UCSD-AML1 (cell line): ENCODE data around the gene CCDC83.
"Not testable (repeated sequence)": the region's sequence is repeated elsewhere in the genome, so short reads cannot be mapped to it uniquely, and the experiment has no call there.

Experiments used
- DNase-seq: peaks from one replicate; lab custom pipeline; 2025; ENCODE audit not compliant: unreplicated experiment; lab: John Stamatoyannopoulos, UW

Gene CCDC83

GRCh38 chr11:85886089-85887056 is 31.2 kb downstream of the CCDC83 start:
- no peak for DNase-seq

GRCh38 chr11:85889108-85889507 is 33.9 kb downstream of the CCDC83 start:
- DNase-seq, result no peak

DNA sequence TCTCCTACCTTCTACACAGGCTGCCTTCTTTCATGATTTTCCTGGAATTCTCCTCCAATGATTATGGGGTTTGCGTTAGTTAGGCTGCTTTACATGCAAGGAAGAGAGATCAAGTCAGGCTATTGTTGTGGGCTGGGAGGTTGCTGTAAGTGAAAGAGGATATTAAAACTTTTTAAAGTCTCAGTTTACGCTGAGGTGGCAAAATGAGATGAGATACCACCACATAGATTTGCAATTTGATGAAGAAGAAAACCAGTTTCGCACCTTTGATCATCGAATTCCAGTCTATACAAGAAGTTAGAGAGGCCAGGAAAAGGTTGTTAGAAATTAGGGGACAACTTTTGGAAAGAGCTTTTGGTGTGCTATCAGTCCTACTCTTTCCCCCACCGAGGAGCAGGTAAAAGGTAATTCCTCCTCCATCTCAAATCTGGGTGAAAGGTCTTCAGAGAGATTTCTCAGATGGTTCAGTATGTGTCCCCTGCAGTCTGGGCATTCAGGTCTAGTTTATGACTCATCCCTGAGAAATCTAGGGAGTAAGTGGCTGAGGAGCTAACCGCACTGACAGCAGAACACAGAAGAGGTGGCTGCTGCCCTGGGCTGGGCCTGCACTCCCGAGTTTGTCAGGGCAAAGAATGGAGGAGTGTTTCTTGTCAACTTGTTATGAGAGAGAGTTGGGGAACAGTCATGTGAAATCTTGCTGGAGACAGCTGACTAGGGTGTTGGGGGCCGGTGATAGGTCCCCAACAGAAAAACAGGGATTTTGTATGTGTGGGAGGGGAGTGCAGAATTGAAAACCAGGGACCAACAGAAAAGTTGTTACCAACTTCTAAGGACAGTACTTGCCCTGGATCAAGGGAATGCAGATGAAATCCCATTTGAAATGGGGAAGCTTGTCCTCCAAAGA is 34.7 kb downstream of the CCDC83 start:
- DNase-seq, result no peak

DNA sequence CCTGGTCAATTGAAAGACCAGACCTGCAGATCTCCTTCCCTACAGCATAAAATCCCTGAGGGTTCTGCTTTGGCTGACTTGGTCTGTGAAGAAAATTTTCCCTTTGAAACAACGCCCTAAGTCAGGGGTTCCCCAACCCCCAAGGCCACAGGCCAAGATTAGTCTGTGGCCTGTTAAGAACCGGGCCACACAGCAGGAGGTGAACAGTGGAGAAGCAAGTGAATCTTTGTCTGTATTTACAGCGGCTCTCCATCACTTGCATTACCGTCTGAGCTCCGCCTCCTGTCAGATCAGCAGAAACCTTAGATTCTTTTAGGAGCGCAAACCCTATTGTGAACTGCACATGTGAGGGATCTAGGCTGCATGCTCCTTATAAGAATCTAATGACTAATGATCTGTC is 38.2 kb downstream of the CCDC83 start:
- DNase-seq, result no peak

DNA sequence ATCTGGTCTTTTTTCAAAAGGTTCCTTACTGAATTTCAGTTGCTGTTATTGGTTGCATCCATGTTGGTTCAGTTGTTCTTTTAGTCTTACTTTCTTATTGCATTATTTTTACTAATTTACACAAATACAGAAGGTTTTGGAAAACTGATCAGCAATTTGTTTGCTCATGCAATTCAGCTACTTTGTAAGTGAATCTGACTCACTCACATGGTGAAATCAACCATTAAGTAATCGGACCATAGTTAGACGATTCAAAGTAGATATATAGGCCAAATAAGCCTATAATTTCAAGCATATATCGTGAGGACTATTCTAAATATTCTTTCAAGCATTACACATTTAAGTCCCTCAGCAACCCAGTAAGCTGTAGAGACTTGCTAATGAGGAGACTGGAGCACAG is 41.7 kb downstream of the CCDC83 start:
- no peak for DNase-seq

GRCh38 chr11:85898456-85898855 is 43.3 kb downstream of the CCDC83 start:
- DNase-seq, result no peak

GRCh38 chr11:85902353-85902752 is 47.2 kb downstream of the CCDC83 start:
- no peak for DNase-seq

DNA sequence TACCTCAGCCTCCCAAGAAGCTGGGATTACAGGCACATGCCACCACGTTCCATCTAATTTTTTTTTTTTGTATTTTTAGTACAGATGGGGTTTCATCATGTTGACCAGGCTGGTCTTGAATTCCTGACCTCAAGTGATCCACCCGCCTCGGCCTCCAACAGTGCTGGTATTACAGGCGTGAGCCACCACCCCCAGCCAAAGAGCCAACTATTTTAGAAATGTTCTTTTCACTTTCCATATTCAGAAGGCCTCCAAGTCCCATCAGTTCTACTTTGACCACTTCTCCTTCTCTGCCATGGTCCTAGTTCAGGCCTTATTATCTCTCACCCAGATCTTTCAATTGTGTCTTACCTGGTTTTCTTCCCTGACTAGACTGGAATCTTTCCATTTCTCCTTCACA is 48.2 kb downstream of the CCDC83 start:
- DNase-seq, result no peak

DNA sequence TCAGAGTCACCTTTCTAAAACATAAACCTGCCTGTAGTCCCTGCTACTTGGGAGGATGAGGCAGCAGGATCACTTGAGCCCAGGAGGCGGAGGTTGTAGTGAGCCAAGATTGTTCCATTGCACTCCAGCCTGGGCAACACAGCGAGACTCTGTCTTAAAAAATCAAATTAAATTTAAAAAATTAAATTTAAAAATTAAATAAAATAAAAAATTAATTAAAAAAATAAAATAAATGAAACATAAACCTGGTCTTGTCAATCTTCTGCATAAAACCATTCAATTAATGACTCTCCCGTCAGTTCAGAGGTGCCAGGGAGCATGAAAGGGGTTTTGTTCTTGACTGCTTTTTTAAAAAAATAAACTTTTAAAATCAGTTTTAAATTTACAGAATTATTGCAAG is 48.6 kb downstream of the CCDC83 start:
- no peak for DNase-seq

DNA sequence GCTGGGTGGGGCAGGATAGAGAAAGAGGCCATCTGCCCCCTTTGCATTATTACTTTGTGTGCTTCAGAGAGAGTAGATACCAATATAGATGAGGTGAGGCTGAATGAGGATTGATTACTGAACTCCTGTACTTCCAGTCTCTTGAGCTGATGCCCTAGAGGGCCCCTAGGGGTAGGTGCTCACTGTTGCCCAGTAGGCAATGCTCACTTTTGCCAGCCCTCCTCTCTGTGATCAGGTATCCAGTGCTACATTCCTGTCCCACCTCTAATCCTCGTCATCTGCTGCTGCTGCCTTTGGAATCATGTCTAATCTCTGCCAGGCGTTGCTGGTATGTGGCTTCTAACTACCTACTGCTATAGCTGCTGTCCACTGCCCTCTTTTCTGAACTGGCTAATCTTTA is 57.2 kb downstream of the CCDC83 start:
- DNase-seq, result no peak

- peak; percentile 14 for DNase-seq
Observed at GRCh38 chr11:85913513-85913912, 58.3 kb downstream of the CCDC83 start.

DNA sequence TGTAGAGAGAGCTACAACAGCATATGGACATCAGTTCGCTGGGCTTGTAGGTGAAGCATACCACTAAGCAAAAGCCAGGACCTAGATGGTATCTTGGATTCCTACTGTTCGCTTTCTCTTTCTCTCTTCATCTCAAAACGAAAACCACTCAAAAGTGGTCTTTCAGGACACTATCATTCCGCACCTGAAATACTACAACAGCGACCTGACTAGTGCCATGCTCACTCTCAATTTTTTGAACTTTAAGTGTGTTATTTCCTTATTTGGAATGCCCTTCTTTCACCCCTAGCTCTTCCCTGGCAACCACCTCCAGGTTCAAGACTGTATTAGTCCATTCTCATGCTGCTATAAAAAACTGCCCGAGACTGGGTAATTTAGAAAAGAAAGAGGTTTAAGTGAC is 59.2 kb downstream of the CCDC83 start:
- no peak for DNase-seq

GRCh38 chr11:85918910-85919794 is 64.0 kb downstream of the CCDC83 start:
- no peak for DNase-seq

- DNase-seq, result no peak
Observed at GRCh38 chr11:85922367-85922766, 67.2 kb downstream of the CCDC83 start.

DNA sequence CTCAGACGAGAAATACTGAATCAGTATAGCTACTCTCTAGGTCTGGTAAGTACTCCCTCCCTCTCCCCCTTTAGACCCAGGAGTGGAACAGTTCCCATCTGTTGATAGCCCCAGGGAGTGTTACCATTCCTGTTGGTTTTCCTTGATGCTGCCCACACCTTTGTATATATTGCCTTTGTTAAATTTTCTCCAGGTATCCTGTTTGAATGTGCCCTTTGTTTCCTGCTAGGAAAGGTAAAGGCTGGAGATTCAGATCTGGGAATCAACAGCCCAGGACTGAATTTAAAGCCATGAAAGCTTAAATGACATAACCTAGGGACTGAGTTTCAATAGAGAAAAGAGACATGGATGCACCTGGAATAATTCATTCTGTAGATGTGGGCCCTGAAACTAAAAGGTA is 68.3 kb downstream of the CCDC83 start:
- no peak for DNase-seq

GRCh38 chr11:85926653-85927214 is 71.6 kb downstream of the CCDC83 start:
- not testable (repeated sequence) for DNase-seq

- DNase-seq, result no peak
Observed at GRCh38 chr11:85930879-85931366, 75.7 kb downstream of the CCDC83 start.

DNA sequence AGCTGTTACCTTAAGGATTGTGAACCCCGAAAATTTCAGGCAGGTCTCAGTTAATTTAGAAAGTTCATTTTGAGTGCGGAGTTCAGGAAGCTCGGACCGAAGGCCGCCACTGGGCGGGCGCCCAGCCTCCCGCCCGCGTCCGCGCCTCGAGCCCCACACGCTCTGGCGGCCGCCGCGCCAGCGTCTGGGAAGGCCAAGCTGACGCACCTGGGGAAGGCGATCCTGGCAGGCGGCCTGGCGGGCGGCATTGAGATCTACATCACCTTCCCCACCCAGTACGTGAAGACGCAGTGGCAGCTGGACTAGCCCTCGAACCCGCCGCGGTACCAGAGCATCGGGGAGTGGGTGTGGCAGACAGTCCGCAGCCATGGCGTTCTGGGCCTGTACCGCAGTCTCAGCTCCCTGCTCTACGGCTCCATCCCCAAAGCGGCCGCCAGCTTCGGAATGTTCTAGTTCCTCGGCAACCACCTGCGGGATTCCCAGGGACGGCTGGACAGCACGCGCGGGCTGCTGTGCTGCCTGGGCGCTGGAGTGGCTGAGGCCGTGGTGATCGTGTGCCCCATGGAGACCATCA is 79.5 kb downstream of the CCDC83 start:
- DNase-seq, result no peak

DNA sequence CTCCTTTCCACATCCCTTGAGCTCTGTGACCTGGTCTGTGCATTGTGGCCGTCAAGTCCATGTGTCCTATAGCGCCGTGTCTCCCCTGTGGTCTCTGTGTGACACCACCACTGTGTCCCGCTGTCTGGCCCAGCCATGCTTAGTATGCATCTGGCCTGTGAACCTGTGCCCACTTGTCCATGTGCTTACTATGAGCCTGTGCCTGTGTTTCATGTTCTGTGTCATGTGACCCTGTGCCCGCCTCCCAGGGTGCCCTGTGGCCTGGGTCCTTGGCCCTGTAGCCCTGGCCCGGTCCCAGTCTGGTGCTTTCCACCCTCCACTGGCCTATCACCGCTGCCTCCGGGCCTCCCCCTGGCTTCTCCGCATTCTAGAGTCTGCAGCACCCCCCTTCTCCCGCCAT is 80.6 kb downstream of the CCDC83 start:
- no peak for DNase-seq

DNA sequence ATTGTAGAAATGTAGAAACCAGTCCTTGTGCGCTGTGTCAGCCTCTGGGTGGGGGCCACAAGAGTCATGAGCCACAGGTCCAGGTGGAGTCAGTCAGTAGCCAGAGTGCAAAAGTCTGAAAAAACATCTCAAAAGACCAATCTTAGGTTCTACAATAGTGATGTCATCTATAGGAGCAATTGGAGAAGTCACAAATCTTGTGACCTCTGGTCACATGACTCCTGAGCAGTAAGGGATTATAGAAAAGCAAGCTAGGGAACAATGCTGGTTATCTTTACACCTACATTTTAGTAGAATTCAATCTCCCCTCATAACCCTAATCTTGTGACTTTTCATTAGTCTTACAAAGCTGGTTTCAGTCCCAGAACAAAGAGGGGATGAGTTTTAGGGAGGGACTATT is 82.7 kb downstream of the CCDC83 start:
- DNase-seq, result no peak
